NT2/D1 (cell line): Measurements from ENCODE around the gene ZNHIT1.
"Not testable (repeated sequence)": the region's sequence is repeated elsewhere in the genome, so short reads cannot be mapped to it uniquely, and the experiment has no call there.

Experiments used
- YY1 ChIP-seq: IDR thresholded peaks from 2 replicates; pipeline ENCODE4 v1.6.1; 2011; ENCODE audit not compliant: insufficient read length, insufficient read depth
- ZNF274 ChIP-seq: IDR thresholded peaks from 2 replicates; pipeline ENCODE4 v1.6.1; 2011; ENCODE audit warnings: mild to moderate bottlenecking, low read depth, low read length

DNA sequence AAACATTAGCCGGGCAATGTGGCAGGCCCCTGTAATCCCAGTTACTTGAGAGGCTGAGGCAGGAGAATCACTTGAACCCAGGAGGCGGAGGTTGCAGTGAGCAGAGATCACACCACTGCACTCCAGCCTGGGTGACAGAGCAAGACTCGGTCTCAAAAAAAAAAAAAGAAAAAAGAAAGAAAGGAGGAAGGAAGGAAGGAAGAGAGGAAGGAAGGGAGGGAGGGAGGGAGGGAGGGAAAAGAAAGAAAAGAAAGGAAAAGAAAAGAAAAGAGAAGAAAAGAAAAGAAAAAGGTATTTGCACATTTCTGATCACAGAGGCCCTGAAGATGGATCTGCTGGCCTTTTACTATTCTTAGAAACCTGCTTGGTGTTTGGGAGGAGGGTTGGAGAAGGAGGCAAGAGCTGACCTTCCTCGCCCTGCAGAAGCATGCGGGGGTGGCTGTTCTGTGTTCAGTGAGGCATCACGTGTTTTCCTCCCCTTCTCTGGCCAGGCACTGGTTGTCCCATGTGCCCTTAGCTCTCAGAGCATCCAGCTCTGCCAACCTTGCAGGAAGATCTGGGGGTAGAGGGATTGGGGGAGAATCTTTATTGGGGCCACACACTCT is 46.2 kb downstream of the ZNHIT1 start:
- TF ChIP-seq ZNF274, YY1: not testable (repeated sequence)
